Activated CD4-positive, alpha-beta T cell treated with anti-CD3 and anti-CD28 coated beads, Interleukin-10, Interleukin-2, amounts not matched to agents 100 ng/mL and 50 ng/mL, durations not matched to agents 16 hours and 8 hours (primary cell): ENCODE results near the gene SIAH3.
"Not testable (repeated sequence)": the region's sequence is repeated elsewhere in the genome, so short reads cannot be mapped to it uniquely, and the experiment has no call there.

Experiments used
- DNase-seq: peaks from one replicate; pipeline ENCODE4 v3.0.0-alpha.2; 2020

SIAH3 gene

DNA sequence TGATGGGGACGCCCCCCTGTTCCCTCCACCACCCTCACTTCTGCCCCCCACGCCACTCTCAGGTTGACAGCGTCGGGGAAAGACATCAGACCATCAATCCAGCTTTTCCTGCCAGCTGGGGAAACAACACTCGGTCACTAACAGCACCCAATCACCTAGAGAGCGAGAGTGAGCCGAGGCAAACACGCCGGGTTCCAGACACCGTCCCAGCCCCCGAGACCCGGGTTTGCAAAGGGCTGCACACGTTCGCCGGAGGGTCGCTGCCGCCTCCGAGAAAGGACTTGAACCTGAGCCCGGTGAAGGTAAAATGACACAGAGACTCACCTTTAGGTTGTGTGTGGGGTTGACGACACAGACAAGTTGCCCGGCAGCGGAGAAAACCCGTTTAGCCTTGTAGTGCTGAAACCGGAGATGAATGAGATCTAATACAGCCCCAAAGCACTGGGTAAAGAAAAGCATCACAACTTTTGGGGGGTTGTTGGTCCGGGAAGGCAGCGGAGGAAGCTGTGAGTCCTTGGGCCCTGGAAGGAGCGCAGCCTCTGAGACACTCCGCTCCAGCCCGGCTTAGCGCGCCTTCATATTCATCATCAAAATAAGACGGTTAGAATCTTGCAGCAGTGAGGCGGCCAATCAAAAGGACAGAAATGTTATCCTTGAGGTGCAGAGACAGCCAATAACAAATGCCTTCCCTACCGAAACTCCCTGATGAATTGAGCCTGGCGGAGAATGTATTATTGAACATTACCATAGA lies at the start of gene SIAH3:
Gene SIAH3 (minus strand): TSS at position 583 of the 751 bp plus-strand sequence. CDS start 124 bp downstream, at position 459.
- DNase-seq: no peak

- DNase-seq: no peak
Observed at GRCh38 chr13:45899406-45899805, 47.9 kb upstream of the SIAH3 start.

- no peak for DNase-seq
Observed at GRCh38 chr13:45897562-45897961, 46.0 kb upstream of the SIAH3 start.

DNA sequence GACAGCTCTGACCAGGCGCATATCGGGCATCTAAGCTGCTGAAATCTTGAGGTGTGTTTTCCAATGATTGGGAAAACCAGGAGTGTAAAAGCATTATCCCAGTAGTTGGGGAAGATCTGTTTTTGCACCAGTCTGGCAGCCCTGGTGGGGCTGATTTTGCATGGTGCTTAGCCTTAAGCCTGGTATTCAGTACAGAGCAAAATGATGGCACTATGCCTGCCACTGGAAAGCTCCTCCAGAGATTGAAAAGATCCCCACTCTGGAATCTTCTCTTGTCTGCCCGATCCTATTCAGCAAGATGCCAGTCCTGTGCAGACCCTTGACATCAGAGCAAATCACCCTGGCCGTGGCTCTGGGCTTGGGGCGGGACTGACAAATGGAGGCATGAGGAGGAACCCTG lies 44.7 kb upstream of the SIAH3 start:
- no peak for DNase-seq

- no peak for DNase-seq
Observed at GRCh38 chr13:45895881-45896280, 44.3 kb upstream of the SIAH3 start.

DNA sequence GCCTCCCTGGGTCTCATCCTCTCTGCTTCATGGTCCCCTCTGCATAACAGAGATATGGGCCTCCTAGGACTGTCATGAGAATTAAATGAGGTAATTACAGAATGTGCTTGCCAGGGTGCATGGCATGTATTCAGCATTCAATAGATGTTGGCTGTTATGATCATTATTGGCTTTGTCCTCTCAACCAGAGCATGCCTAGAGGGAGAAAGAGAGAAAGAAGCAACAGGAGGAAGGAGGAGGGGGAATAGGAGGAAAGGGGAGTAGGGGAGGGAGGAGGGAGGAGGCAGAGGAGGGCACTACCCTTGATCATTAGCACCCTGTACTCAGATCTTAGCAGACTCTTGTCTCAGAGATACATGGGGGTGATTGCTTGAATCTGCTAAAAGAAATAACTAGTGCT lies 41.0 kb upstream of the SIAH3 start:
- no peak for DNase-seq

- no peak for DNase-seq
Observed at GRCh38 chr13:45889590-45890243, 38.2 kb upstream of the SIAH3 start.

DNA sequence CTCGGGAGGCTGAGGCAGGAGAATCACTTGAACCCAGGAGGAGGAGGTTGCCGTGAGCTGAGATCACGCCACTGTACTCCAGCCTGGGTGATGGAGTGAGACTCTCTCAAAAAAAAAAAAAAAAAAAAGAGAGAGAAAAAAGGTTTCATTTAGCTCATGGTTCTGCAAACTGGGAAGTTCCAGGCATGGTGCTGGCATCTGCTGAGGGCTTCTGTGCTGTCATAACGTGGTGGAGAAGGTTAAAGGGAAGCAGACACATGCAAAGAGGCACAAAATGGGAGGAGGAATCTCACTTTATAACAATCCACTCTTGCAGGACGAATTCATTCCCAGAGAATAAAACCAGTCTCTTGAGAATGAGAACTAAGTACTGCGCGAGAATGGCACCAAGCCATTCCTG lies 34.9 kb upstream of the SIAH3 start:
- DNase-seq: no peak

DNA sequence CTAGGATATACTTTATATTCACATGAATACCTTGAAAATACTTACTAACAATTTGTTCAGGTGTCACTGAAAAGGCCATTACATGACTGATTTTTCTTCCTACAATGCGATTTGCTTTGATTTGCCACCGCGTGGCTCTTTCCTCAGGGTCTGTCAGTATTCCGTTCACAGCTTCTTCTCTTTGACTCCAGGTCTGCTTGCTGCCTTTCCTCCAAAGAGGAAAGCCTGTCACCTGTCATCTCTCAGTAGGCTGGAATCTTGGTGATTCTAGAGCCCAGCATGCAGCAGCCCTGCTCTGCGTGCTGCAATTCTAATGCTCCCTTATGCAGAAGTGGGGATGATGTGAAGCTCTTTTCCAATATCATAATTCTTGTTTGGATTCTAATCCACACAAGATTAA lies 33.6 kb upstream of the SIAH3 start:
- no peak for DNase-seq

DNA sequence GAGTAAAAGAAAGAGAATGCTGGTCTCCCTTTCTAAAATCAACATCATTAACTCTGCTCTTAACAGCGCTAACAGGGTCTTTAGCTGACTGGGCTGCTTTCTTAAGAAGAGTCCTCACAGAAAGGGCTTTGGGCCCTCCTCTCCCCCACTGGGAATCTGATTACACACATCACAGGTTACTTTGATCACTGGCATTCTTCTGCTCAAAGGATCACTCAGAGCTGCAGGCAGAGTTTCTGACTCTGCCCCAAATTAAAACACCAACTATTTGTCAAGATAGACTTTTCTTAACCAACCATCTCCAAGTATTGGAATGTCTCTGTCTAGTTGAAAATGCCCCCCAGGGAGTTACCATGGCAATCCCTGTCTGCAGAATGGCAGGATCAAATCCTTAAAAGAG lies 31.1 kb upstream of the SIAH3 start:
- DNase-seq: no peak

GRCh38 chr13:45881353-45881752 lies 29.8 kb upstream of the SIAH3 start:
- no peak for DNase-seq

- no peak for DNase-seq
Observed at GRCh38 chr13:45880242-45880641, 28.7 kb upstream of the SIAH3 start.

- no peak for DNase-seq
Observed at GRCh38 chr13:45879666-45880065, 28.1 kb upstream of the SIAH3 start.

DNA sequence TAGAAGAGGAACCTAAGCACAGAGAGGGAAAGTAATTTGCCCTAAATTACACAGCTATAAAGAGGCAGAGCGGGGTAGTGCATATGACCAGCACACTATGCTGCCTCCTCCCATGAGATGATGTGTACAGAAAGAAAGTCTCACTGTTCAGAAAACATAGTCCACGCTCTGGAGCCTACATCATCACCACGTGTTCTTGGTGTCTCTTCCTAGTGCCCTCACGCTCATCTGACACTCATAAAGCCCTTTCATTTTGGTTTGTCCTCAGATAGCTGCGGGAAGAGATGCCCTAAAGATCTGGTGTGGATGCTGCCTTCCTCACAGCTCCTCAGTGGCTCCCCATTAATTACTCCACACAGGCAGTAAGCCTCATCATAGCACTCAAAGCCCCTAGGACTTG lies 27.4 kb upstream of the SIAH3 start:
- DNase-seq: no peak

DNA sequence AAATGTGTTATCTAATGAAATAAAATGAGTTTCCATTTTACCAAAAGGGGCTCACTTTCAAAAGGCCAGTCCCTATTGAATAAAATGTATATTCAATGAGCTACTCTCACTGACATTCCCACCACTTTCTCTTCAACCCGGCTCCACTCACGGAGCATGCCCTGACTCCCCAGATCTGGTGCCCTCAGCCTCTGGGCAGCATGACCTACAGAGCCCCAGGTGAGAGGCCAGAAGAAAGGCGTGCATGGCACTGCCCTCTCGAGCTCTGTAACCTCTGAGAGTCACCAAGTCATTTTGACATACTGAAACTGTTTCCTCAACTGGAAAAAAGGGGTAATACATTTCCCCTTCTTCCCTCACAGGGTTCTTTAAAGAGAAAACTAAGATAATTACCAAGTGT lies 25.2 kb upstream of the SIAH3 start:
- DNase-seq: no peak

GRCh38 chr13:45875951-45876350 lies 24.4 kb upstream of the SIAH3 start:
- no peak for DNase-seq

DNA sequence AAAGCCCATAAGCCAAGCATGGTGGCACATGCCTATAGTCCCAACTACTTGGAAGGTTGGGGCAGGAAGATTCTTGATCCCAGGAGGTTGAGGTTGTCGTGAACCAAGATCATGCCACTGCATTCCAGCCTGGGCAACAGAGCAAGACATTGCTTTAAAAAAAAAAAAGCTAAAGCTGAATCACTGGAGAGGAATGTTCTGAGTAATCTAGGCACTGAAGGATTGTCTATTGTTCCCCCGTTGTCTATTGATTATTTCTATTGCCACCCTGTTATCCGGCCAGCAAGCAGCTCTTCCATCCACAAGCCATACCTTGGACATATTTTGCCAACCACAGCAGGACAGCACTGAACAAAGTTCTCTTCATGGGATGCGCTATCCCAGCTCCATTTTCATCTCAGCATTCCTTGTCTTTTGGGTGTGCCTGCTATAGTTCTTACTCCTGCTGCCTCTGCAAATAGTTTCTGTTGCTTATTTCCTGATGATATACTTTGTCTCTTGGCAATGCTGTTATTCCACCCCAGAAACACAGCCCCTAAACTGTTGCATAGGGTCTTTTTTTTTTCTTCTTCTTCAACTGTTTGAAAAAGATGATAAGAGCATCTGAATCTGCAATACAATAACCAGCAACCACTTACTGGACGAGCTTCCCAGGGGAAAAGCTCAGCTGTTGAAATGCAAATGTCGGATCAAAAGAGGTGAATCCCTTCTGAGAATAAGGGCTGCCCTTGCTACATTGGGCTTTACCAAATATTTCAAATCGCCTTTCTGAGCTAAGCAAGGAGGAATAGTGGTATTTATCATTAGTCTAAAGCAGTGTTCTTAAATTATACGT lies 22.2 kb upstream of the SIAH3 start:
- DNase-seq: no peak

DNA sequence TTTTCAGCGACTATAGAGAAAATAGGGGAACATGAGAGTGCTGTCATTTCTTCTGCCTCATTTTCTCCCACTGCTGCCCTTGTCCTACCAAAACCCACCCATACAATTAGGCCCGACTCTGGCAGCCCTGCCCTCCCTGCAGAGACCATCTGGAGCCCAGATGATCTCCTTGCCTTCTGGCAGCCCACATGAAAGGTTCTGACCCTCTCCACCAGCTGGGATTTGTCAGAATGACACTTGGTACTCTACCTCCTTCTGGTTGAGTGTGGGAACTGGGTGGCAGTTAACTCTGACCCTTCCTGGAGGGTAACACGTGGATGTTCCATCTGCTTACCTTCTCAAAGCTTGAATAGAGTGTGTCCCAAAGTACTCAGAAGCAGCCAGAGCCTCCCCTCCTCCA lies 21.0 kb upstream of the SIAH3 start:
- no peak for DNase-seq

DNA sequence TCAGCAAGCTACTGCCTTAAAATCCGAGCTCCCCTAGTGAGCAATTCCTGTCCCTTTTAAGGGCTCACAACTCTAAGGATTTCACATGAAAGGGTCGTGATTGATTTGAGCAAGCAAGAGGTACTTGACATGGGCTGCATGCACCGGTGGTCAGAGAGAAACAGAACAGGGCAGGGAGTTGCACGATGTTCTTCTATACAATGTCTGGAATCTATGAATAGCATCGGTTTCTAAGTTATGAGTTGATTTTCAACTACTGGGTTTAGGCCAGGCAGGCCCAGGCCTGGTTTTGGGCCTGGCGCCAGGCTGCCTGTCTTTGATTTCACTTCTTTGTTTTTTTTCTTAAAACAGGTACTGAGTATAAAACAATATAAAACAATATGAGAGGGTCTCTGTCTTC lies 19.6 kb upstream of the SIAH3 start:
- not testable (repeated sequence) for DNase-seq

- DNase-seq: no peak
Observed at GRCh38 chr13:45870232-45870631, 18.7 kb upstream of the SIAH3 start.

- DNase-seq: no peak
Observed at GRCh38 chr13:45865414-45865813, 13.9 kb upstream of the SIAH3 start.

GRCh38 chr13:45863709-45864590 lies 12.4 kb upstream of the SIAH3 start:
- no peak for DNase-seq

DNA sequence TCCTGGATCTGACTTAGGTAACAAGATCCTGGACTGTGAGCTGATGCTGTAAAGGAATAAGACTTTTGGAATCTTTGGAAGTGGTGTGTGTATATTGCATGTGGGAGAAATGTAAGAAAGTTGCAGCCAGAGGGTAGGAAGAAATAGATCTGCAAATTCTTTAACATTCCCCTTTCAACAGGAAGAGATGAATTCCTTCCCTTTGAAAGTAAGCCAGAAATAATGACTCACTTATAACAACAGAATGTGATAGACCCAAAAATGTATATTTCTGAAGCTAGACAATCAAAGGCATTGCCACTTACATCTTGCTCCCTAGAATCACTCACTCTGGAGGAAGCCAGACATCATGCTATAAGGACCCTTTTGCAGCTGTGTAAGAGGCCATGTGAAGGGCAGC lies 9.8 kb upstream of the SIAH3 start:
- no peak for DNase-seq
